MM.1S (cell line): Measurements from ENCODE around the gene PKMYT1.

Experiments
- CTCF ChIP-seq: fragments of 300-600 bp; sonication (generic); IDR thresholded peaks from 2 replicates; pipeline ENCODE4 v1.5.1; 2016; ENCODE audit warnings: antibody characterized with exemption, low read length, mixed read lengths
- EZH2 ChIP-seq: fragments of 300-600 bp; sonication (generic); optimal IDR thresholded peaks from 2 replicates; pipeline ENCODE3; 2017; ENCODE audit warnings: low read depth, mild to moderate bottlenecking, antibody characterized with exemption, low read length, mixed read lengths

- TF ChIP-seq CTCF (no peak), EZH2 (no peak)
Observed at GRCh38 chr16:3026003-3026378, 45.7 kb upstream of the PKMYT1 start.
